GM19324 (cell line): ENCODE measurements around the gene SOD2.
"Not testable (repeated sequence)": the region's sequence is repeated elsewhere in the genome, so short reads cannot be mapped to it uniquely, and the experiment has no call there.

Experiments
- ATAC-seq: cut with Tn5 transposase; IDR thresholded peaks from one replicate; pipeline ENCODE4 v1.9.1; 2021; ENCODE audit warnings: mild to moderate bottlenecking, moderate library complexity; ENCODE audit not compliant: unreplicated experiment, low FRiP score

Gene SOD2

DNA sequence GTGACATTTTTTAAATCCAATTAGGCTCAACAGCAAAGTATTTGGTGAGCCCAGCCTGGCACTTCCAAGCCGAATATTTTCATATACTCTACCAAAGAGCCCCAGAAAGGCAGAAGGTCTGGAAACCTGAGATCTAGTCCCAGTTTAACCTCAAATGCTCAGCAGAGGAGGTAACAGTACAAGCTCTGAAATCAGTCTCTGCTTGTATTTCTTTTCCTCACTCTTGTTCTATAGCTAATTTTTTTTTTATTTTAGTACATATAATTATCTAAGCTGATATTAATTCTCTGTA, 9.1 kb downstream of the SOD2 start:
- no peak for ATAC-seq

DNA sequence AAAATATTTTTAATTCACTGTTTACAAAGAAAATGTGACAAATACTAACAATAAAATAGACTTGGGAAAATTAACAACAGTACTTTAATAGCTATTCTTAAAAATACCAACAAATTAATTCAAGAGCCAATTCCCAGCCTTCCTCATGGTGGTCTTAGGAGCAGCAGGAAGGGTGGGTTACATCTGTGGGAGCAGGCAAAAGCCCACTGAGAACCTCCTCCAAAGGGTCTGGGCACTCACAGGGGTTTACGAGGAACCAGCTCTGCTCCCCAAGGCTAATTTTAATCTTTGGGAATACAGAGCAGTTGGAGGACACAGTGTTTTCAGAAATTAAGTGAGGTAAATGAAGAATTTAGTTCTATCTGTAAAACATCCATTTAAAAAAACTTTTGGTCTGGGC, 10.2 kb downstream of the SOD2 start:
- no peak for ATAC-seq

- ATAC-seq = no peak
These were observed 10.7 kb downstream of the SOD2 start for GRCh38 chr6:159682295-159682694.

- ATAC-seq = no peak
These were observed 11.7 kb downstream of the SOD2 start for GRCh38 chr6:159681191-159681880.

DNA sequence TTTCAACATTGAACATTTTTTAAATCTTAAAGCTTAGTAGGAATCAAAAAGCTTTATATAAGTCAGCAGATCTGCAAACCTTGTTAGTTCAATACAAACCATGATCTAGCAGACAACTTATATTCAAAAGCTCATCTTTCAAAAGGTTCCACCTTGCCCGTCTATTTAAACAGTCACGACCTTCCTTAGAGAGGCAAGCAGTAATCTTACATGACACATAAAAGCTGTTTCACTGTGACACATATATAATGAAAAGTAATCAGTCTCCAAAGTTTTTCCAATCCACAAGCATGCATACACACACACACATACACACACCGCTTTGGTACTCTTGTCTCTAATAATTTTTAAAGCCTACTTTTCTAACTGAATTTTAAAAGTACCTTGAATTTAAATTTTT, 12.9 kb downstream of the SOD2 start:
- ATAC-seq = no peak

DNA sequence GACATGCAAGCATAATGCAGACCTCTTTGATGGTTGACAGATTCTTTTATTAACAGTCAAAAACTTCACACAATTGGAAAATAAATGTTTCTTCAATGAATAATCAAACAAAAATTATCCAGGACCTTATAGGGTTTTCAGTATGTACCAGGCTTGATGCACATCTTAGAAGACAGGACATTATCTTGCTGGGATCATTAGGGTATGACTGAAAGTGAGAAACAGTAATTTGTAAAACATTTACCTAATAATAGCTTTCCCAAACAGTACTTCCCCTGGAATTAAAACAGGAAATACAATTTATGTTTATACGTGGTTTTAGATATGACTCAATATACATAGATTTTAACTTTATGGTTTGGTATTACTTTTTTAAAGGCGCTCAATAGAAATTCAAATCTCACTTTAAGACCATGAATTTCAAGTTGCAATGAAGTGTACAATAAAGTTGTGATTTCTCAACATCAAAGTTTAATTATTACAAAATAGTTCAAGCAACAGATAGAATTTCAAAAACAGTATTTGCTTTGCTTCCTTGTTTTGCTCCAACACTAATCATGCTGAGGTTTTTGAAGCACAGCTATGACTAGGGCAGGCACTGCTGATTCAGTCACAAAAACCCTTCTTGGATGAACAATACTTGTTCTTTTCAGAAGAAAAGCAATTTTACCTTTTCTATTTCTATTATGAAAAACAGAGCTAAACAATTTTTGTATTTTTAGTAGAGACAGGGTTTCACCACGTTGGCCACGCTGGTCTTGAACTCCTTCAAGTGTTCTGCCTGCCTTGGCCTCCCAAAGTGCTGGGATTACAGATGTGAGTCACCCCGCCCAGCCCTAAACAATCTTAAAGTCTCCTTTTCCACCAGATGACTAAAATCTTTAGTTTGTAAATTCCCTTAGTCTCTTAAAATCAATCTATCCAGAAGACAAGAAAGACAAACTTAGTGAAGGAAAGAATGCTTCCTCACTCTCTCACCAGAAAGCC, 13.7 kb downstream of the SOD2 start:
- no peak for ATAC-seq

GRCh38 chr6:159678574-159678973, 14.5 kb downstream of the SOD2 start:
- no peak for ATAC-seq

GRCh38 chr6:159677506-159678165, 15.4 kb downstream of the SOD2 start:
- ATAC-seq = no peak

- ATAC-seq = no peak
These were observed 16.0 kb downstream of the SOD2 start for GRCh38 chr6:159676890-159677505.

GRCh38 chr6:159676236-159676635, 16.8 kb downstream of the SOD2 start:
- ATAC-seq = not testable (repeated sequence)

GRCh38 chr6:159665868-159666635, 27.0 kb downstream of the SOD2 start:
- no peak for ATAC-seq

DNA sequence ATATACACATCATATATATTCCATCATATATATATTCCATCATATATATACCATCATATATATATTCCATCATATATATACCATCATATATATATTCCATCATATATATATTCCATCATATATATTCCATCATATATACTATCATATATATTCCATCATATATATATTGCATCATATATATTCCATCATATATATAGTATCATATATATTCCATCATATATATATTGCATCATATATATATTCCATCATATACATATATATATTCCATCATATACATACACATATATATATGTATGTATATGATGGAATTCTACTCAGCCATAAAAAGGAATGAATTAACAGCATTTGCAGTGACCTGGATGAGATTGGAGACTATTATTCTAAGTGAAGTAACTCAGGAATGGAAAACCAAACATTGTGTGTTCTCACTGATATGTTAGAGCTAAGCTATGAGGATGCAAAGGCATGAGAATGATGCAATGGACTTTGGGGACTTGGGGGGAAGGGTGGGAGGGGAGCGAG, 29.6 kb downstream of the SOD2 start:
- not testable (repeated sequence) for ATAC-seq

DNA sequence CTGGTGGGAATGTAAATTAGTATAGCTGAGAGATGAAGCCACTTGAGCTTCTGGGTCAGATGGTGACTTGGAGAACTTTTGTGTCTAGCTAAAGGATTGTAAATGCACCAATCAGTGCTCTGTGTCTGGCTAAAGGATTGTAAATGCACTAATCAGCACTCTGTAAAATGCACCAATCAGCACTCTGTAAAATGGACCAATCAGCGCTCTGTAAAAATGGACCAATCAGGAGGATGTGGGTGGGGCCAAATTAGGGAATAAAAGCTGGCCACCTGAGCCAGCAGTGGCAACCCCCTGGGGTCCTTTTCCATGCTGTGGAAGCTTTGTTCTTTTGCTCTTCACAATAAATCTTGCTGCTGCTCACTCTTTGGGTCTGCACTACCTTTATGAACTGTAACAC, 31.1 kb downstream of the SOD2 start:
- not testable (repeated sequence) for ATAC-seq

DNA sequence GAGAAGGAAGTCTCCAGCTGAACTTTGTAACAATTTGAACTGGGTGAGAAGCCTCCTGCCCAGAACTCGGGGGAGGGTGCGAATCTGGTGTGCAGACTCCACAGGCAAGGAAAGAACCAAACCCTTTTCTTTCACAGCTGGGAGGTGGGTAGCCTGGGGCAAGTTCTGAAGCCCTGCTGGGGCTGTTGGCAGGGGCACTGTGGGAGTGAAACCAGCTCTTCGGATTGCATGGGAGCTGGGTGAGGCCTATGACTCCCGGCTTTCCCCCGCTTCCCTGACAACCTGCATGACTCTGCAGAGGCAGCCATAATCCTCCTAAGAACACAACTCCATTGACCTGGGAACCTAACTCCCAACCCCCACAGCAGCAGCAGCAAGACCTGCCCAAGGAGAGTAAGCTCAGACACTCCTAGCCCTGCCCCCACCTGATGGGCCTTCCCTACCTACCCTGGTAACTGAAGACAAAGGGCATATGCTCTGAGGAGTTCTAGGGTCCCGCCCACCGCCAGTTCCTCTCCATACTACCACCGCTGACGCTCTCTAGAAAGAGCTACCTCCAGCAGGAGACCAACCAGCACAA, 37.5 kb downstream of the SOD2 start:
- no peak for ATAC-seq

DNA sequence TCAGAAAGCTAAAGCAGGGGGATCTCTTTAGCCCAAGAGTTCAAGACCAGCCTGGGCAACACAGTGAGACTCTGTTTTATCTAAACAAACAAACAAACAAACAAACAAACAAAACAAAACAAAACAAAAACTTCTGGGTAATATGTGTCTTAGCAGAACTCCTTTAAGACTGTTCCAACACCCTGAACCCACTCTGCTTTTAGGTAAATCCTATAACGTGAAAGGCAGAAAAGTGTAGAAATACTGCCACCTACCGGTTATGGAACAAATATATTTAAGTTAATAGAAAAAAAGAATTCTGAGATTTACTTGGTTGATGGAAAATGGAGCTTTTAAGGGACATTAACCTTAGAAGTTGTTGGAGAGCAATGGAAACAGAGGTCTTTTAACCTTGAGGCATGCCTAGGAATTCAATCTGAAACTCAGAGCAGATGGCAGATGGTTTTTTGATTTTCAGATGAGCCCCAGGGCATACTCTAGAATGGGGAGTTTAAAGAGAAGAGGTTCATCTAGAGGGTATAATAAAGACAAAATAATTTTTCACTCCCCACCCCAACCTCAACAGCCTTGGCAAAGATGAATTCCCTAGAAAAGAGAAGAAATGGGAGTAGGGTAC, 38.5 kb downstream of the SOD2 start:
- ATAC-seq = no peak

GRCh38 chr6:159650314-159650713, 42.7 kb downstream of the SOD2 start:
- ATAC-seq = no peak

GRCh38 chr6:159649441-159649840, 43.6 kb downstream of the SOD2 start:
- no peak for ATAC-seq

DNA sequence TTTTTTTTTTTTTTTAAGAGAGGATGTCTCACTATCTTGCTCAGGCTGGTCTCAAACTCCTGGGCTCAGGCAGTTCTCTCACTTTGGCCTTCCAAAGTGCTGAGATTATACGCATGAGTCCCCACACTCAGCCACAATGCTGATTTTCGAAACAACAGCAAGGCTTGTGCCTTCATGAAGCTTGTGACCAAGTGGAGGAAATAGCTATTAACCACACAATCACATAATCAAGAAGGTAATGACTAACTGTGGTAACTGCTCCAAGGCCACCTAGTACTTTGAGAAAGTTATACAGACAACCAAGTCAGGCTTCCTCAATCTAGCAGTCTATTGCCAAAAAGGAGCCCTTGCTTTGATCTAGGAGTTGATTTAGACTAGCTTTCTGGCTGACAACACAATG, 46.3 kb downstream of the SOD2 start:
- peak; percentile 86 for ATAC-seq

DNA sequence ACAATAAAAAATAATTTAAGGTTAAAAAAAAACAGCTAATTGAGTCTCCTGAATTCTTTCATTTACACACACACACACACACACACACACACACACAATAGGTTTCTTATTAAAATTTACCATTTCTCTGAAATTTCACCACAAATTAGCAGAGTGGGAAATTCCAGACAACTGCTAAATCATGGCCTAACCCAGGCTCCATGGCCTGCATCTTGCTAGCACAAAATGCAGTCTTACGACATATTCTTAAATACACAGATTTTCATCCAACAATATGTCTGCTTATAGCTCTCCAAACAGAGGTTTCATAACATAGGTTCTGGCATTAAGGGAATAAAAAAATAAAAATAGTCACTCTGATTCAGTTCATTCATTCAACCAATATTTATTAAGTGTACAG, 46.9 kb downstream of the SOD2 start:
- no peak for ATAC-seq
